ENCODE measurements around the gene CARD11. TPM values are rescaled to one million over a fixed set of nuclear protein-coding genes. Genes with fewer than 3 reads are reported as not detected.

Gene CARD11
- total RNA-seq, 6 experiments from 2014 or later = not detected

DNA sequence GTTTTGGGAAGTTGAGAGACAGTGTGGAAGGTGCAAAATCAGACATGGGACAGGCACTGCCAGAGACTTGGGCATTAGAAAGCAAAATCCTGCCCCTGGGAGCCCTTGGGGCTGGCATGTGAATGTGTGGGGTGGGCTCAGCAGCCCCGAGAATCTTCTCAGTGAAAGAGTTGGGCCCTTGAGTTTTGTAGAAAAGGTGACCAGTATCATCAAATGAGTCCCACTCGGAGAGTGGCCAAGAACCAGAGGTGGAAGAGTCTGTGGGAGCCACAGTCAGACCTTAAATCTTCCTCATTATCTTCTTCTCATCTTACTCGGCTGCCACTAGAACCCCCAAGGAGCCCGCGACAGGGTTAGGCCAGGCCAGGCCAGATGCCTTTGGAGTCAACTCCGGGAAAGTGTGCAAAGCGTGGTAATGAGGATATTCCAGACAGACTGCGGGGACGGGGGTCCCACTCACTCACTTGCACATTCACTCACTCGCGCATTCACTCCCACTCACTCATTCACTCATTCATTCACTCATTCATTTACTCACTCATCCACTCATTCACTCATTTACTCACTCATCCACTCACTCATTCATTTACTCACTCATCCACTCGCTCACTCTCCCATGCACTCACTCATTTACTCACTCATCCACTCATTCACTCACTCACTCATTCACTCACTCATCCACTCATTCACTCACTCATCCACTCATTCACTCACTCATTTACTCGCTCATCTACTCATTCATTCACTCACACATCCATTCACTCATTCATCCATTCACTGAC is 74.9 kb downstream of the CARD11 start:
- no peak overlapping the region for H3K4me3 Mint-ChIP-seq
- no peaks in the 10 kb centered on the region for H3K36me3 Mint-ChIP-seq (ENCODE audit: low read depth)
- H3K27ac Mint-ChIP-seq = no peak overlapping the region
- H3K4me1 Mint-ChIP-seq (ENCODE audit: low read depth) = no peaks in the 10 kb centered on the region
- no peaks in the 10 kb centered on the region; the same call in 1 of the 2 replicates for H3K9me3 Mint-ChIP-seq
- TF ChIP-seq, protein P1, sequence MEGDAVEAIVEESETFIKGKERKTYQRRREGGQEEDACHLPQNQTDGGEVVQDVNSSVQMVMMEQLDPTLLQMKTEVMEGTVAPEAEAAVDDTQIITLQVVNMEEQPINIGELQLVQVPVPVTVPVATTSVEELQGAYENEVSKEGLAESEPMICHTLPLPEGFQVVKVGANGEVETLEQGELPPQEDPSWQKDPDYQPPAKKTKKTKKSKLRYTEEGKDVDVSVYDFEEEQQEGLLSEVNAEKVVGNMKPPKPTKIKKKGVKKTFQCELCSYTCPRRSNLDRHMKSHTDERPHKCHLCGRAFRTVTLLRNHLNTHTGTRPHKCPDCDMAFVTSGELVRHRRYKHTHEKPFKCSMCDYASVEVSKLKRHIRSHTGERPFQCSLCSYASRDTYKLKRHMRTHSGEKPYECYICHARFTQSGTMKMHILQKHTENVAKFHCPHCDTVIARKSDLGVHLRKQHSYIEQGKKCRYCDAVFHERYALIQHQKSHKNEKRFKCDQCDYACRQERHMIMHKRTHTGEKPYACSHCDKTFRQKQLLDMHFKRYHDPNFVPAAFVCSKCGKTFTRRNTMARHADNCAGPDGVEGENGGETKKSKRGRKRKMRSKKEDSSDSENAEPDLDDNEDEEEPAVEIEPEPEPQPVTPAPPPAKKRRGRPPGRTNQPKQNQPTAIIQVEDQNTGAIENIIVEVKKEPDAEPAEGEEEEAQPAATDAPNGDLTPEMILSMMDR (IDR thresholded peaks at IDR 0.05) = no peak
- peaks cover 2% of the 10 kb centered on the region for H3K27me3 Mint-ChIP-seq (ENCODE audit: insufficient read depth)
- no peak for DNase-seq

DNA sequence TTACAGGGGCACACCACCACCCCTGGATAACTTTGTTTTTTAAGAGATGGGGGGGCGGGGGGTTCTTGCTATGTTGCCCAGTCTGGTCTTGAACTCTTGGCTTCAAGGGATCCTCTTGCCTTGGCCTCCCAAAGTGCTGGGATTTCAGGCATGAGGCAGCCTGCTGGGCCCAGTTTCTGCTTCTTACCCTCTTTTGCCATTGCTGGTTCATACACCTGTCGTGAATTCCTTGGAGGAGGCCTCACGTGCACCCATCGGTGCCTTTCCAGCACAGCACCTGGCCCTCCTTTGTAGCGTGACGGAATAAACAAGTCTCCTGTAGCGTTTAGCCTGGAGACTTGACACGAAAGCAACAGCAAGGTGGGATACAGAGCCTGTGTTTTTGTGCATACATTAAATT is 75.5 kb downstream of the CARD11 start:
- H3K9me3 Mint-ChIP-seq = no peaks in the 10 kb centered on the region; the same call in 1 of the 2 replicates

DNA sequence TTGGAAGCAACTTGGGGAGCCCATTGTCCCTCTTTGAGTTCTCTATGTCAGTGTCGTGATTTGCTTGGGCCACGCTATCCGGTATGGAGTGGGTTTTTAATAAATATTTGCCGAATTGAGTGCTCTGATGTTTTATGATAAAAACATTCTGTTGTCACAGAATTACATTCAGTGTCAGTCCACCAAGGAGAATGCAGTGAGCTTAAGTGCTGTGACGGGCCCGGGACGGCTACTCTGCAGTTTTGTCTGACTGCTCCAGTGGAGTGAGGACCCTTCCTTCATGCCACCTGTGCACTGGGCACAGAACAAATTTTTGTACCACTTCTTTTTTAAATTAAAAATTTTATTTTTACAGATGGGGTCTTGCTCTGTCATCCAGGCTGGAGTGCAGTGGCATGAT is 76.0 kb downstream of the CARD11 start:
- Mint-ChIP-seq H3K4me3 (no peak overlapping the region), H3K4me1 (ENCODE audit: low read depth) (no peaks in the 10 kb centered on the region), H3K9me3 (no peaks in the 10 kb centered on the region; the same call in 1 of the 2 replicates), H3K36me3 (ENCODE audit: low read depth) (no peaks in the 10 kb centered on the region), H3K27me3 (ENCODE audit: insufficient read depth) (no peaks in the 10 kb centered on the region; the same call in none of the 2 replicates), H3K27ac (no peak overlapping the region)
- DNase-seq = no peak
- TF ChIP-seq, protein P1 (IDR thresholded peaks at IDR 0.05) = no peak

More for the DNA sequence above, 75.5 kb downstream of the CARD11 start:
- H3K4me1 Mint-ChIP-seq (ENCODE audit: low read depth) = no peaks in the 10 kb centered on the region
- TF ChIP-seq, protein P1 (IDR thresholded peaks at IDR 0.05) = no peak
- no peak overlapping the region for H3K4me3 Mint-ChIP-seq
- H3K36me3 Mint-ChIP-seq (ENCODE audit: low read depth) = no peaks in the 10 kb centered on the region
- no peak overlapping the region for H3K27ac Mint-ChIP-seq
- DNase-seq = no peak
- H3K27me3 Mint-ChIP-seq (ENCODE audit: insufficient read depth) = no peaks in the 10 kb centered on the region; the same call in none of the 2 replicates

DNA sequence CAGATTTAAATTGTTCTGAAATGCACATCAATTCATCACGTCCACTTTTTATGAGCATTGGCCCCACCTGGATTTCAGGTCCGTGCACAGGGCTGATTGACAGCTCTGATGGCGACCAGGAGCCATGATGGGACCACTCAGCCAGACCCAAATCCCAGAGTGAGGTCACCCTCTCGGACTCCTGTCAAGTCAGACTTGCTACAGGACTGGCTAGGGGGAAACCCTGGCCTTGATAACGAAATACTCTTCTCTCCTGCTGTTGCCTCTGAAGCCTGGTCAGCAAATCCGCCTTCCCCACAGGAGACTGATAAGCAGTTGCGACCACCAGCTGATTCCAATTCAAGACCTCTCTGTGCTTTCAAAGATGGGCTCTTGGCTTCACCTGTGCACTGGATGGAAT is 76.4 kb downstream of the CARD11 start:
- Mint-ChIP-seq H3K36me3 (ENCODE audit: low read depth) (no peaks in the 10 kb centered on the region), H3K27me3 (ENCODE audit: insufficient read depth) (no peaks in the 10 kb centered on the region; the same call in none of the 2 replicates), H3K27ac (no peak overlapping the region), H3K4me1 (ENCODE audit: low read depth) (no peaks in the 10 kb centered on the region), H3K9me3 (no peaks in the 10 kb centered on the region; the same call in 1 of the 2 replicates), H3K4me3 (no peak overlapping the region)
- no peak for DNase-seq
- TF ChIP-seq, protein P1 (IDR thresholded peaks at IDR 0.05) = no peak

DNA sequence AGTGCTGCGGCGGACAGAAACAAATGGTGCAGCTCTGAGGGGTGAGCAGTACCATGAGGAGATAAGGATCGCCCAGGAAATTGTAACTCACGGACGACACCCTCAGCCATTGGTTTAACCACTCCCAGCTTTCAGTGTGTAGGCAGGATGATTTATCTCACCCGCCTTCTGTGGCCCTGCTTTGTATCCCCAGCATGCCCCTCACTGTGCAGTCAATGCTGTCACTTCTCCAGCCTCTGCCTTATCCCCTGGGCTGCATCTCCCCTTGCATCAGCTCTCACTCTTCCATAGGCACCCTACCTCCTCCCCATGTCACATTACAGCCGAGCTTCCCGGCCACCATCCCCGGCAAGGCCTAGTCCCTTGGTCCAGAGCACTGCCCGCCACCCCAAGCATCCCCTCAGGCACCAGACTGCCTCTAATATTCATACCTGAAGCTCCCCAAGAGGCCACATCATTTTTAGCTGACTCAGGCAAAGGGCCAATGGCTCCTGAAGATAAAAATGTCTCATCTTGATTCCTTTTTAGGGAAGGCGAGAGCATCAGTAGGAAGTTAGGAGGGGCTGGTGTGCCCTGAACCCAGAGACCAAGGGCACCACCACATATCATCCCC is 77.1 kb downstream of the CARD11 start:
- Mint-ChIP-seq H3K9me3 (no peaks in the 10 kb centered on the region; the same call in 1 of the 2 replicates), H3K27me3 (ENCODE audit: insufficient read depth) (peaks cover 2% of the 10 kb centered on the region), H3K36me3 (ENCODE audit: low read depth) (no peaks in the 10 kb centered on the region), H3K27ac (no peak overlapping the region), H3K4me3 (no peak overlapping the region), H3K4me1 (ENCODE audit: low read depth) (no peaks in the 10 kb centered on the region)
- TF ChIP-seq, protein P1 (IDR thresholded peaks at IDR 0.05) = no peak
- DNase-seq = no peak

Data from HFFc6 (cell line).